Liver (tissue), 9 donors: ENCODE measurements around the gene LARGE1. TPM values are rescaled to one million over a fixed set of nuclear protein-coding genes. Genes with fewer than 3 reads are reported as not detected.

ENCODE experiments used
- DNase-seq: peaks from one replicate; pipeline ENCODE4 v3.0.0-alpha.2; 2017; ENCODE audit warnings: low spot score
- H3K27ac ChIP-seq, 2 donors: one replicate each; pipeline ENCODE4 v1.7.0; 2013; ENCODE audit warnings: inconsistent platforms in 2 of 2, low read length in 2 of 2, control low read depth in 1 of 2, low read depth in 1 of 2, mild to moderate bottlenecking in 1 of 2
- H3K27me3 ChIP-seq, 4 donors: one replicate each; pipeline versions ENCODE4 v1.6.1 to v1.7.0; 2013; ENCODE audit warnings: low read length in 3 of 4, inconsistent platforms in 1 of 4, mild to moderate bottlenecking in 1 of 4, moderate library complexity in 1 of 4; ENCODE audit not compliant: control insufficient read depth in 4 of 4, insufficient read depth in 4 of 4
- H3K36me3 ChIP-seq, 4 donors: one replicate each; pipeline versions ENCODE4 v1.6.1 to v1.7.0; 2013; ENCODE audit warnings: low read length in 3 of 4, mild to moderate bottlenecking in 3 of 4, low read depth in 1 of 4, moderate library complexity in 1 of 4; ENCODE audit not compliant: control insufficient read depth in 4 of 4, insufficient read depth in 3 of 4
- H3K4me1 ChIP-seq, 4 donors: one replicate each; pipeline versions ENCODE4 v1.6.1 to v1.7.0; 2013; ENCODE audit warnings: low read length in 3 of 4, mild to moderate bottlenecking in 3 of 4, moderate library complexity in 1 of 4; ENCODE audit not compliant: control insufficient read depth in 4 of 4, insufficient read depth in 4 of 4
- H3K4me3 ChIP-seq, 3 donors: one replicate each; pipeline versions ENCODE4 v1.6.1 to v1.7.0; 2013; ENCODE audit warnings: low read length in 3 of 3, control low read depth in 1 of 3, low read depth in 1 of 3, mild to moderate bottlenecking in 1 of 3
- H3K9ac ChIP-seq, 2 donors: one replicate each; pipeline ENCODE4 v1.7.0; 2013; ENCODE audit warnings: low read length in 2 of 2, mild to moderate bottlenecking in 2 of 2, moderate library complexity in 2 of 2, control low read depth in 1 of 2, low read depth in 1 of 2
- H3K9me3 ChIP-seq, 4 donors: one replicate each; pipeline versions ENCODE4 v1.6.1 to v1.7.0; 2013; ENCODE audit warnings: low read length in 3 of 4; ENCODE audit not compliant: control insufficient read depth in 4 of 4
- EGR1 ChIP-seq, 2 donors: IDR thresholded peaks; 2 replicates each; pipeline ENCODE4 v1.6.1; 2016 to 2018; ENCODE audit warnings: antibody characterized with exemption in 2 of 2, low read depth in 2 of 2
- FOXA1 ChIP-seq: IDR thresholded peaks from 2 replicates; pipeline ENCODE4 v1.6.1; 2016; ENCODE audit warnings: antibody characterized with exemption
- FOXA2 ChIP-seq: IDR thresholded peaks from 2 replicates; pipeline ENCODE4 v1.6.1; 2016; ENCODE audit warnings: antibody characterized with exemption
- GABPA ChIP-seq, 2 donors: IDR thresholded peaks in 1 of 2; conservative IDR thresholded peaks in 1 of 2; 2 replicates each; pipeline ENCODE4 v1.6.1; 2016; ENCODE audit warnings: antibody characterized with exemption in 2 of 2, mild to moderate bottlenecking in 1 of 2, moderate library complexity in 1 of 2
- HNF4A ChIP-seq, 2 donors: conservative IDR thresholded peaks; 2 replicates each; pipeline ENCODE4 v1.6.1; 2016; ENCODE audit warnings: antibody characterized with exemption in 2 of 2, mild to moderate bottlenecking in 2 of 2
- JUND ChIP-seq, 2 donors: IDR thresholded peaks; 2 replicates each; pipeline ENCODE4 v1.6.1; 2016; ENCODE audit warnings: antibody characterized with exemption in 2 of 2
- NR2F2 ChIP-seq: IDR thresholded peaks from 2 replicates; pipeline ENCODE4 v1.6.1; 2016; ENCODE audit warnings: antibody characterized with exemption
- RAD21 ChIP-seq, 2 donors: IDR thresholded peaks; 2 replicates each; pipeline ENCODE4 v1.6.1; 2016; ENCODE audit warnings: antibody characterized with exemption in 2 of 2, mild to moderate bottlenecking in 2 of 2
- REST ChIP-seq: IDR thresholded peaks from 2 replicates; pipeline ENCODE4 v1.6.1; 2016; ENCODE audit warnings: antibody characterized with exemption, mild to moderate bottlenecking
- RXRA ChIP-seq, 2 donors: IDR thresholded peaks; 2 replicates each; pipeline ENCODE4 v1.6.1; 2017 to 2018; ENCODE audit warnings: antibody characterized with exemption in 2 of 2, mild to moderate bottlenecking in 1 of 2
- SP1 ChIP-seq: IDR thresholded peaks from 2 replicates; pipeline ENCODE4 v1.6.1; 2018; ENCODE audit warnings: antibody characterized with exemption, mild to moderate bottlenecking
- TAF1 ChIP-seq: conservative IDR thresholded peaks from 2 replicates; pipeline ENCODE4 v1.6.1; 2016; ENCODE audit warnings: antibody characterized with exemption, mild to moderate bottlenecking
- YY1 ChIP-seq: IDR thresholded peaks from 2 replicates; pipeline ENCODE4 v1.6.1; 2016; ENCODE audit warnings: antibody characterized with exemption, mild to moderate bottlenecking
- WGBS: extraction: QIAGEN DNeasy Blood & Tissue Kit; methylation state at CpG from one replicate; pipeline ENCODE4 v1.1.7; 2013; 5-methylcytosine and 5-hydroxymethylcytosine counted together
- polyA plus RNA-seq, 2 donors: library from polyadenylated mRNA; stranded (reverse) in 1 of 2; unstranded in 1 of 2; fragments of 200-250 nt in 1 of 2; fragments of >200 nt in 1 of 2; fragmentation: Nextera tagmentation in 1 of 2; extraction: Ambion mirVana in 1 of 2; gene quantifications; one replicate each; pipeline versions ENCODE4 v1.2.1 to v1.2.3, GENCODE V29; 2013 to 2015
- total RNA-seq, 2 donors: library from RNA; depleted of rRNA; stranded (reverse); fragments of >200 nt; gene quantifications; one replicate each; pipeline ENCODE4 v1.2.3, GENCODE V29; 2014
- TF ChIP-seq, protein P1 (sequence below): IDR thresholded peaks from 2 replicates; pipeline ENCODE4 v1.6.1; 2016; ENCODE audit warnings: antibody characterized with exemption
- TF ChIP-seq, protein P2 (sequence below): IDR thresholded peaks from 2 replicates; pipeline ENCODE4 v1.6.1; 2016; ENCODE audit warnings: antibody characterized with exemption
- TF ChIP-seq, protein P3 (sequence below): IDR thresholded peaks from 2 replicates; pipeline ENCODE4 v1.6.1; 2016; ENCODE audit warnings: antibody characterized with exemption
- TF ChIP-seq, protein P4 (sequence below): fragments of 150-350 bp; IDR thresholded peaks from 2 replicates; pipeline ENCODE4 v1.5.1; 2017; ENCODE audit warnings: improper control_type of control experiment, low read depth, low read length; ENCODE audit not compliant: missing input control
- donor health status: healthy.
- donor health status: healthy.
- donor health status: healthy.
- donor health status: healthy.
- donor health status: healthy.

Gene LARGE1
- total and polyA plus RNA-seq, 4 donors: 2.3 to 14.1 (median 5.7) TPM

GRCh38 chr22:33774781-33775180 is 145.5 kb downstream of the LARGE1 start:
- TF ChIP-seq JUND (IDR thresholded peaks at IDR 0.05): no peak
- no peak for TF ChIP-seq REST
- TF ChIP-seq, protein P1, sequence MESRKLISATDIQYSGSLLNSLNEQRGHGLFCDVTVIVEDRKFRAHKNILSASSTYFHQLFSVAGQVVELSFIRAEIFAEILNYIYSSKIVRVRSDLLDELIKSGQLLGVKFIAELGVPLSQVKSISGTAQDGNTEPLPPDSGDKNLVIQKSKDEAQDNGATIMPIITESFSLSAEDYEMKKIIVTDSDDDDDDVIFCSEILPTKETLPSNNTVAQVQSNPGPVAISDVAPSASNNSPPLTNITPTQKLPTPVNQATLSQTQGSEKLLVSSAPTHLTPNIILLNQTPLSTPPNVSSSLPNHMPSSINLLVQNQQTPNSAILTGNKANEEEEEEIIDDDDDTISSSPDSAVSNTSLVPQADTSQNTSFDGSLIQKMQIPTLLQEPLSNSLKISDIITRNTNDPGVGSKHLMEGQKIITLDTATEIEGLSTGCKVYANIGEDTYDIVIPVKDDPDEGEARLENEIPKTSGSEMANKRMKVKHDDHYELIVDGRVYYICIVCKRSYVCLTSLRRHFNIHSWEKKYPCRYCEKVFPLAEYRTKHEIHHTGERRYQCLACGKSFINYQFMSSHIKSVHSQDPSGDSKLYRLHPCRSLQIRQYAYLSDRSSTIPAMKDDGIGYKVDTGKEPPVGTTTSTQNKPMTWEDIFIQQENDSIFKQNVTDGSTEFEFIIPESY: no peak
- TF ChIP-seq RAD21 (IDR thresholded peaks at IDR 0.05): no peak
- no peak for TF ChIP-seq FOXA2
- TF ChIP-seq HNF4A (conservative IDR thresholded peaks at IDR 0.05): no peak
- TF ChIP-seq RXRA (IDR thresholded peaks at IDR 0.05): no peak
- TF ChIP-seq, protein P2, sequence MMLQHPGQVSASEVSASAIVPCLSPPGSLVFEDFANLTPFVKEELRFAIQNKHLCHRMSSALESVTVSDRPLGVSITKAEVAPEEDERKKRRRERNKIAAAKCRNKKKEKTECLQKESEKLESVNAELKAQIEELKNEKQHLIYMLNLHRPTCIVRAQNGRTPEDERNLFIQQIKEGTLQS: no peak
- no peak for TF ChIP-seq SP1
- whole genome bisulfite sequencing: 93% methylated on average over 6 of the region's 6 CpGs
- no peak for DNase-seq

DNA sequence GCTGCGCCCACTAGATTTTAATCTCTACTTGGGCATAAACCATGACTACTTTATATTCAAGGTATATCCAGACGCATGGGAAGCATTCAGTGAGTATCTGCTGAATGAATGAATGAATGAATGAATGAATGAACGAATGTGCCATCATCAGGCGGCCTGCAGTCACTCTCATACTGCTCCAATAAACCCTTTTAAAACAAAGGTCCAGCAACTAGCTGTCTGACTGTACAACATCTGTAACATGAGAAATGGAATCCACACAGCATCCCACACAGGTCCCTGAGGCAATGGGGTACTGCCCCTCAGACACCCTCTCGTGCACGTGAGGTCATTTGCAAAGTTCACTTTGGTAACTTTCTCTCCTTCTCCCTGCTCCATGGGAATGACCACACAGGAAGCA is 147.5 kb downstream of the LARGE1 start:
- Histone ChIP-seq H3K4me3 (no peak overlapping the region), H3K27ac (no peak overlapping the region), H3K27me3 (no peaks in the 10 kb centered on the region), H3K4me1 (no peaks in the 10 kb centered on the region), H3K9me3 (no peaks in the 10 kb centered on the region), H3K9ac (no peak overlapping the region), H3K36me3 (no peaks in the 10 kb centered on the region)
- no peak for DNase-seq
- TF ChIP-seq YY1 (no peak), EGR1 (IDR thresholded peaks at IDR 0.05; ENCODE audit: low read depth in 2 of 2) (no peak), FOXA1 (no peak), REST (no peak), GABPA (IDR thresholded peaks at IDR 0.05 in 1 of 2, conservative IDR thresholded peaks at IDR 0.05 in 1 of 2) (no peak), HNF4A (conservative IDR thresholded peaks at IDR 0.05) (no peak), FOXA2 (no peak), JUND (IDR thresholded peaks at IDR 0.05) (no peak), SP1 (no peak), NR2F2 (no peak), RXRA (IDR thresholded peaks at IDR 0.05) (no peak), TAF1 (no peak), RAD21 (IDR thresholded peaks at IDR 0.05) (no peak)
- TF ChIP-seq, protein P3, sequence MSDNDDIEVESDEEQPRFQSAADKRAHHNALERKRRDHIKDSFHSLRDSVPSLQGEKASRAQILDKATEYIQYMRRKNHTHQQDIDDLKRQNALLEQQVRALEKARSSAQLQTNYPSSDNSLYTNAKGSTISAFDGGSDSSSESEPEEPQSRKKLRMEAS: no peak
- TF ChIP-seq, protein P4, sequence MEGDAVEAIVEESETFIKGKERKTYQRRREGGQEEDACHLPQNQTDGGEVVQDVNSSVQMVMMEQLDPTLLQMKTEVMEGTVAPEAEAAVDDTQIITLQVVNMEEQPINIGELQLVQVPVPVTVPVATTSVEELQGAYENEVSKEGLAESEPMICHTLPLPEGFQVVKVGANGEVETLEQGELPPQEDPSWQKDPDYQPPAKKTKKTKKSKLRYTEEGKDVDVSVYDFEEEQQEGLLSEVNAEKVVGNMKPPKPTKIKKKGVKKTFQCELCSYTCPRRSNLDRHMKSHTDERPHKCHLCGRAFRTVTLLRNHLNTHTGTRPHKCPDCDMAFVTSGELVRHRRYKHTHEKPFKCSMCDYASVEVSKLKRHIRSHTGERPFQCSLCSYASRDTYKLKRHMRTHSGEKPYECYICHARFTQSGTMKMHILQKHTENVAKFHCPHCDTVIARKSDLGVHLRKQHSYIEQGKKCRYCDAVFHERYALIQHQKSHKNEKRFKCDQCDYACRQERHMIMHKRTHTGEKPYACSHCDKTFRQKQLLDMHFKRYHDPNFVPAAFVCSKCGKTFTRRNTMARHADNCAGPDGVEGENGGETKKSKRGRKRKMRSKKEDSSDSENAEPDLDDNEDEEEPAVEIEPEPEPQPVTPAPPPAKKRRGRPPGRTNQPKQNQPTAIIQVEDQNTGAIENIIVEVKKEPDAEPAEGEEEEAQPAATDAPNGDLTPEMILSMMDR: no peak
- WGBS: 88% methylated on average over 6 of the region's 6 CpGs

More at GRCh38 chr22:33774781-33775180, 145.5 kb downstream of the LARGE1 start:
- Histone ChIP-seq H3K9me3 (no peaks in the 10 kb centered on the region), H3K9ac (no peak overlapping the region), H3K4me3 (no peak overlapping the region), H3K36me3 (no peaks in the 10 kb centered on the region), H3K4me1 (no peaks in the 10 kb centered on the region), H3K27me3 (no peaks in the 10 kb centered on the region), H3K27ac (no peak overlapping the region)
